Stimulated activated CD8-positive, alpha-beta memory T cell treated with anti-CD3 and anti-CD28 coated beads, Interleukin-2, amount 100 ng/mL, for 48 hours (primary cell): ENCODE measurements around the gene TOE1.
A peak's percentile ranks its signal among the peaks of the same experiment; 100 is the strongest.

Experiments
- DNase-seq, 2 donors: peaks; one replicate each; pipeline ENCODE4 v3.0.0-alpha.2; 2020; ENCODE audit warnings: low read depth in 2 of 2

Gene TOE1

DNA sequence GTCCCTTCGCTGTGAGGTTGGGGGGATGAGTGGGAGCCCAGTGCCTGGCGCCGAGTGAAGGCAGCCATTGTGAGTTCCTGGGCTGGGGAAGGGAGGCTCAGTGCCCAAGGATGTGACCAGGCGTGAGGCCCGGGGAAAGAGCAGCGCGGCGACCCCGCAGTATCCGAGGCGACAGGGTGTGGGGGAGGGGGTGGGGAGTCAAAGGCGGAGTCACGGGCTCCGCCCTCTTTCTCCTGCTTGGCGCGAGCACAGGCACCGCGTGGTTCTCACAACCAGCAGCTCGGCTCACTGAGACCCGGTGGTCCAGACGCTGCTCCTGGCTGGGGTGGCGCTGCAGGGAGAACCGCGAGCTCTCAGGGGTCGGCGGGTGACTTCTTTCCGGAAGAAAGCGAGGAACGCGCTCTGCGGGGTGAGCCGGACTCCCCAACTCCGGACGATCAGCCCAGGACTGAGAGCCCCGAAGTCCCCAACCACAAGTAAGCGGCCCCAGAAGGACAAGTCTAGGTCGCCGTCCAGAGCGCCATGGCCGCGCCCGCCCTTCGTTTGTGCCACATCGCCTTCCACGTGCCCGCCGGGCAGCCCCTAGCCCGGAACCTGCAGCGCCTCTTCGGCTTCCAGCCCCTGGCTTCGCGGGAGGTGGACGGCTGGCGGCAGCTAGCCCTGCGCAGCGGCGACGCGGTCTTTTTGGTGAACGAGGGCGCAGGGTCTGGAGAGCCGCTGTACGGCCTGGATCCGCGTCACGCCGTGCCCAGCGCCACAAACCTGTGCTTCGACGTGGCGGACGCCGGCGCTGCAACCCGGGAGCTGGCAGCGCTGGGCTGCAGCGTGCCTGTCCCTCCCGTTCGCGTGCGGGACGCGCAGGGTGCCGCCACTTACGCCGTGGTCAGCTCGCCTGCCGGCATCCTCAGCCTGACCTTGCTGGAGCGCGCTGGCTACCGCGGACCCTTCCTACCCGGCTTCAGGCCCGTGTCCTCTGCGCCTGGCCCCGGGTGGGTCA is 13.0 kb upstream of the TOE1 start, which contains the start of gene HPDL:
TSS of gene HPDL (plus strand) at position 269 of the 997 bp plus-strand sequence. CDS start at position 523, 254 bp downstream.
- peak; percentile 78 for DNase-seq

DNA sequence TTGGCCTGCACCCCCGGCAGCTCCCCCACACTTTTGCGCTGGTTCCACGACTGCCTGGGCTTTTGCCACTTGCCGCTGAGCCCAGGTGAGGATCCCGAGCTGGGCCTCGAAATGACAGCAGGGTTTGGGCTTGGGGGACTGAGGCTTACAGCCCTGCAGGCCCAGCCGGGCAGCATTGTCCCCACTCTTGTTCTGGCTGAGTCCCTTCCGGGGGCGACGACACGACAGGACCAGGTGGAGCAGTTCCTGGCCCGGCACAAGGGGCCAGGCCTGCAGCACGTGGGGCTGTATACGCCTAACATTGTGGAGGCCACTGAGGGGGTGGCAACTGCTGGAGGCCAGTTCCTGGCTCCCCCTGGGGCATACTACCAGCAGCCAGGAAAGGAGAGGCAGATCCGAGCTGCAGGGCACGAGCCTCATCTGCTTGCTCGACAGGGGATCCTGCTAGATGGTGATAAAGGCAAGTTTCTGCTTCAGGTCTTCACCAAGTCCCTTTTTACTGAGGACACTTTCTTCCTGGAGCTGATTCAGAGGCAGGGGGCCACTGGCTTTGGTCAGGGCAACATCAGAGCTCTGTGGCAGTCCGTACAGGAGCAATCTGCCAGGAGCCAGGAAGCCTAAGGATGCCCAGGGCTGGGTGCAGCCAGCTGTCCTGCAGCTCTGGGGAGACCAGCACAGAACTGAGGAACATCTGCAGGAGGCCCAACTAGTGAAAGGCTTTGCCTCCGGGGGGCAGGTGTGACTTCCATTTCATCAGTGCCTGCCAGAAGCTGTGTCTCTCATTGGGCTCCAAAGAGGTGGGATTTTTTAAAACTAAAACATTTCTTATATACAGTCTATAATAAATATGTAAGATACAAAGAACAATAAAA is 12.1 kb upstream of the TOE1 start:
- DNase-seq: no peak

DNA sequence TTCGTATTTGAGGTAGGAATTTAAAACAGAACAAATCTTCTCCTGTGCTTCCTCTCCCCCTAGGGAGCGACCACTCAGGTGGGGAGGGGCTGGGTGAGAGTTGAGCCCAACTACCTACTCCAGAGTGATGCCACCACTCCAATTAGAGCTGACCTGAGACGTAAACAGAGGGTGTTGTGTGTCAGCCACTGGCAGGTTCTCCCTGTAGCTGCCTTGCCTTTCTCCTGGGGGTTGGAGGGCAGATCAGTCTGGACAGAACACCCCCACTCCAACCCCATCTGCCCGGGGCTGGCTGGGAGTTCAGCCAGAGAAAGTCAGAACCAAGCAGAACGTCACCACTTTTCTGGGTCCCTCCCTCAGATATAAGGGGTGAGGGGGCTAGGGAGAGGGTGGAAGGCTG is 11.3 kb upstream of the TOE1 start:
- DNase-seq: no peak

DNA sequence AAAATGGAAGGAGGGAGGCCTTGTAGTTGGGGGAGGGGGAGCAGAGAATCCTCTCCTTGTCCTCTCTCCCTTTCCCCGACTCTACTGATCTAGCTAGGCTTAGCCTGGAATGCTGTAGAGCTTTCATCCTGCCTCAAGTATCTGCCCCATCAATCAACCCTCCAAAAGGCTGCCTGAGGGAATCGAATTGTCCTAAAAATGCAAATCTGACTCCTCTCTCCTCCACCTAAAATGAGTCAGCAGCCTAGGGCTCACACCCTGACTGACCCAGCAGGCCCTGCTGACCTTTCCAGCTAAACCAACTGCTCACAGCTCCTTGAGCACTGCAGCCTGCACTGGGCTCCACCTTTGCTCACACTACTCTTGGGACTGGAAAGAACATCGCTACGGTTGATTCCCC is 10.5 kb upstream of the TOE1 start:
- no peak for DNase-seq

DNA sequence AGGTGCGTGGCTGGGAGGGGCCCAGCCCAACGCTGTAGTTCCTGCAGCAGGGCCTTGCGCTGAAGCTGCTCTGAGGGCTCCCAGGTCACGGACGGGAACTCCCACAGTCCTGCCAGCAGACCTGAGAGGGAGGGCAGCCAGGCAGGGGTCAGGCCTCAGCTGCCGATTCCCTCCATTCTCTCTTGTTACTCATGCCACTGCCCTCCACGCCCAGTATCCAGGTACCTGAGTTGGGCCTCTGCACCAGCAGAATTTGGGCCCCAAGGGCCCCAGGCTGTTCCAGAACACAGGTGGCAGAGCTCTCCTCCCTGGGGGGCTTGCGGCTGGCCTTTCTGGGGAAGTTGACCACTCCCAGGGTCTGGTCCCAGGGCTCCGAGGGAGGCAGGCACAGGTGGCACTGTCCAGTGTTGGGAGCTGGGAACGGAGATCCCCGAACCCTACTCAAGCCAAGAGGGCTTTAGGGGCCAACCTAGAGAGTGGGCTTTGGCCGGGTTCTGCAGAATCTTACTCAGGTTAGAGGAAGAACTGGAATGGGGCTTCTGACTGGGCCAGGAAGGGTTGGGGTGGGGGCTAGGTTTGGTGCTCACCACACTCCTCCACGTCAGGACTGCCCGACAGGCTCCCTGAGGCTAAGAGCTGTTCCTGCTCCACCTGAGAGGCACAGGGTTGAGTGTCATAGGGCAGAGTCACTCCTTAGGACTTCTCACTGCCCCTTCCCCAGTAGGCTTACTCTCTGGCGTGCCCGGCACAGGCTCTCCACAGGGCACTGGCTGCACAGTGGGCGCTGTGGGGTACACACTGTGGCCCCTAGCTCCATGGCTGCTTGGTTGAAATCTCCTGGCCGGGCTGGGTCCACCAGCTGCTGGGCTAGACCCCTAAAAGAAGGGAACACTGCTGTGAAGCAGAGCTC is 8.3 kb upstream of the TOE1 start:
- no peak for DNase-seq

DNA sequence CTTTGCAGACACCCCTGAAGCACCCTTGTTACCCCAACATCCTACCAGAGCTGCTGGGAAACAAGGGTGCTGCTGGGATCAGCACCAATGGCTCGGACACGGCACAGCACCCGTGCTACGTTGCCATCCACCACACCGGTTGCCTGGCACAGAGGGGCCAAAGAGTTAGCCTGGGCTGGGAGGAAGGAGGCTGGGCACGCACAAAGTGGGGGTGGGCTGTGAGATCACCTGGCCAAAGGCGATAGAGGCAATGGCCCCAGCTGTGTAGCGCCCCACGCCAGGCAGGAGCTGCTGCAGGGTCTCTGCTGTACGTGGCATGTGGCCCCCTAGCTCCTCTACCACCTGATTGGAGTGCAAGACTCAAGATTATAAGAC is 7.6 kb upstream of the TOE1 start:
- DNase-seq: no peak

DNA sequence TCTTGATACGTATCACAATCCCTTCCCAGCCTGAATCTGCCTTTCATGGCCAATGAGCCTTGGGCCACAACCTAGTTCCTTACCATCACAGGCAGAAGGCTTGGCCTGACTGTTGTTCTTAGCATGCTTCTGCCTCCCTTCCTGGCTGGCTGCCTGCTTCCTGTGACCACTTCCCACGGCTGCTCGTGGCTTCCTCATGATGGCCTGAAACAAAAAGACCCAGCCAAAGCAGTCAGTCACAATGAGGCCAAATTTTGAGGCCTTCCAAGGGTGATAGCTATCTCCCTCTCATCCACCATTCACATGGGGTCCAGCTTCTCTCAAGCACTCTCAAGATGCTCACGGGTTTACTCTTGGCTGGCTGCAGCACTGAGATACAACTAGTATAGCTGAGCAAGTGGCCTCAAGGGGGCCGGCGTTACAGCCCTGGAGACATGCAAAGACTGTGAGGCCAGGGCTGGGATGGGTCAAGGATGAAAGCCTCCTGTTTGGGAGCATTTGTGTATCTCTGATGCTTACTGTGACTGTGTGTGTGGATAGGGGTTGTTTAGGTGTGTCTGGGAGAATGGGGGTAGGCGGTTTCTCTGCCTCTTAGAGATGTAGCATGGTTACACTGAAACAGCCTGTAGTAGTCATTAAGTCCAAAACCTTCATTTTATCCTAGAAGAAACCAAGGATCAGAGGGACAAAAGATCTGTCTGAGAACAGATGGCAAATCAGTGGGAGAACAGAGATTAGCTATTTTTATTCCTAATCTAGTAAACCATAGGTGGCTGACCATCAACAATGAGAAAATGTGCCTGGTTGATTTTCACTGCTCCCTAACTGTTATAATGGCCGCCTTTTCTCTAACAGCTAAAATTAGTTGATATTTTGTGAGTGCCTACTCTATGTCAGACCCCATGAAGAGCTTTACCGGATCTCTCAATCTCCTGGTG is 5.4 kb upstream of the TOE1 start:
- DNase-seq: no peak

DNA sequence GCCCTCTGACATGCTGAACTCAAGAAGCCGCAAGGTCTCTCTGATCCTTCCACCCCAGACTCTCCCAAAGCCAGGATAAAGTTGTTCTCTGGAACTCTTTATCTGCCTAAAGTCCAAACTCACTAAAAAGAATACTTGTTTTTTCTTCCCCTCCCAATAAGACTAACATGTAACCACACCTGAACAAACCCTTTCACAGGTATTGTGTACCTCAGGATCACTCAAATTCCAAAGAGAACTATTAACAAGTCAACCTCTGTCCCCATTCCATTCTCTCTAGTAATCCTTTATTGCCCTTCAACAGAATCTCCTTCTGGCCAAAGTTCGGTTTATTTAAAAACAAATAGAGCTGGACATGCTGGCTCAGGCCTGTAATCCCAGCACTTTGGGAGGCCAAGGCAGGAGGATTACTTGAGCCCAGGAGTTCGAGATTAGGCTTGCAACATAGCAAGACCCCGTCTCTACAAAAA is 4.1 kb upstream of the TOE1 start:
- DNase-seq: no peak

DNA sequence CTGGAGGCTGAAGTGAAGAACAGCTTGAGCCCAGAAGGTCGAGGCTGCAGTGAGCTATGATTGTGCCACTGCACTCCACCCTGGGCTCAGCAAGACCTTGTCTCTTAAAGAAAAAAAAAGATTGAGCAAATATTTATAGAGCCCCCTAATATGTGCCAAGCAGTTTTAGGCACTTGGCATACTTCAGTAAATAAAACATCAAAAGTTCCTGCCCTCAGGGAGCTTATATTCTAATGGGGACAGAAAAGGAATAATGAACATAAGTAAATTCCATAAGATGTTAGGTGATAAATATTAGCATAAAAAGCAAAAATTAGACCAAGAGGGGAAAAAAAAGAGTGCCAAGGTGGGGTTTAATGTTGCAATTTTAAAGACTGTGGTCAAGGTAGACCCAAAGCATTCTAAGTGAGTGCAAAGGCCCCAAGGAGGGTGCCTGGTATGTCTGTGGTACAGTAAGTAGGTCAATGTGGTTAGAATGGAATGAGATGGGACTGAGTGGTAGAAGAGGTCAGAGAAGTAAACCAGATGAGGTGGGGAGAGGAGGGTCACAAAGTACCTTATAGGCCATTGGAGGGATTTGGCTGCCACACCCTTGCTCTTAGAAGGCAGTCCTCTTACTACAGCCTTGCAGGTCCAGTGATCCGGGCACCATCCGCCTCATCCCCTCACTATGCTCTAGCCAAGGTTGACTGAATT is 2.2 kb upstream of the TOE1 start:
- DNase-seq: no peak

DNA sequence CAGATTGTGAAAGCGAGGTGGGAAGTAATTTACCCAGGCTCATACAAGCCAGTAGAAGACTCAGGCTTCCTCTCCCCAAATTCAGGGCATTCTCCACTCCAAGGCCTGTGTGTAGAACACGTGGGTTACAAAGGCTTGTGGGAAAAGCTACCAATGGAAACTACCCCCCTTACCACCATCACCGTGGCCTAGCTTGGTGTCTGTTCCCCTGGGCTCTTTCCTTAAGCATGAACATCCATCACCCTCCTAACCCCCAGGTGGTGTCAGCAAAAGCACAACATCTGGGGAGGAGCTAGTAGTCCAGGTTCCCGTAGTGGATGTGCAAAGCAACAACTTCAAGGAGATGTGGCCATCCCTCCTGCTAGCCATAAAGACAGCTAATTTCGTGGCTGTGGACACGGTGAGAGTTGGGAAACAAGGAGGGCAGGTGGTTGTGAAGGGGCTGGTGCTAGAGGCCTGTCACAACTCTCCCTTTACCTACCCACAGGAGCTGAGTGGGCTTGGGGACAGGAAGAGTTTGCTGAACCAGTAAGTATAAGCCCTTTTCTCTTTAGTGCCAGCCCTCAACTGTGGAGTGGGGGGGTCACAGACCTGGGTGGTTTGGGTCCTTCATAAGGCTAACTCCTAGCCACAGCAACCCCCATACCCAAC is 971 bp downstream of the TOE1 start:
- DNase-seq: no peak

DNA sequence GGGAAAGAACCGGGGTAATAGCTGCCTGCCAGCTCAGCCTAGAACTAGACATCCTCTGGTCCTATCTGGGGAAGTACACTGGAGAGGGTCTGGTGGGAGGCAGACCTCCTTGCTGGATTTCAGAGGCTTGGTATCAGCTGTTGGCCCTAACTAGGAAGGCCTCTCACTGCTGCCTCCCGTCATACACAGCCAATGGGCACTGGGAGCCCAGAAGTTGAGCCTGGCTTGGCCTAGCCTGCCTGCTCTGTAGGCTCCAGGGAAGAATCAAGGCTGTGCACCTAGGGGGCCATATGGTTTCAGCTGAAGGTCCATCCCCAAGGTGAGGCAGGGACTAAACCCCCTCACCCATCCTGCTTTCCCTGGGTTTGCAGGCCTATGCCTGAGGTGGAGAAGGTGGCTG is 4.5 kb downstream of the TOE1 start:
- no peak for DNase-seq

DNA sequence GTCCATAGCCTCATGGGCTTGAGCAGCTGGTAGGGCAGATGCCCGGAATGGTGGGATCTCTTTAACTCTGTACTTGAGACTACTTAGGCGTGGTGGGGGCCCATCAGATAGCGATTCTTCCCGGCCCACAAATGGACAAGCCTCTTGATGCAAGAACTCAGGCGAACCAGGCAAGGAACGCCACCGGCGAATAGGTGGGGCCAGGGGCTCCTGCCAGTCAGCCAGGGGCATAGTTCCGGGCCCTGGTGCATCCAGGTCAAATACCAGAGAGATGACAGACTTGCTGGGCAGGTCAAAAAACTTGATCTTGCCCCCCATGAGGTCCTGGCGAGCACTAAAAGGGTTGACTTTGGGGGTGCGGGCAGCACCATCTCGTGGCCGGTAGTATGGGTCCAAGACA is 5.0 kb downstream of the TOE1 start:
- DNase-seq: no peak

DNA sequence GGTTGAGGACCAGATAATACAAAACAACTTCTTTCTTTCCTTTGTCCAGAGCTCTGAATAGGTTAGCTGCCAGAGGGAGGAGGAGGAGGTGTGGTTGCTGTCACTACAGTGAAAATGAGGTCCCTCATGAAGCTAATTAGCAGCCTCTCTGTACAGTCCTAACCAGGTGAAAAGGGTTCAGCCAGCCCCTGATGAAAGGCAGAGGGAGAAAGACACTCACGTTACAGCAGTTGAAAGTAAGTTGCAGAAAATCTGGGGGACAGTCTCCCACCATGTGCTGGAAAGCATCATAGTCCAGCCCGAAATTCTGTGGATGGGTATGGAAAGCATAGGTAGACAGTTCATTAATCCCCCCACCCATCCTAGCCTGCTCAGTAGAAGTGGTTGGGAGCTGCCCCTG is 6.5 kb downstream of the TOE1 start:
- DNase-seq: no peak

DNA sequence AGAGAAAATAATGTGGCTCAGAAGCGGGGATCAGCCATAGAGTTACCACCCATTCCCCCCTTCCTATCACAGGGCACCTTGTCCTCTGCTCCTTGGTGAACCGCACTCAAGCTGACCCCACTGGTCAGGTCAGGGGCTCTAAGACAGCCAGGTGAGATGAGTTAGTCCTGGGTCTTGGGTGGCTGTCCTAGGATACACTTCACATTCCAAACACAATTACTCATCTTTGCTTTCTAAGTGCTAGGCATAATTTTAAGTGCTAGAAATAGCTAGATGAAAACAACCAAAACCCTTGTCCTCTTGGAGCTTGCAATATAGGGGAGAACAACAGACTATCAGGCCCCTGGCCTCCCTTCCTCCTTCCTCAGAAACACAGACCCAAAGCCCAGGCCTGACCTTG is 8.1 kb downstream of the TOE1 start:
- no peak for DNase-seq

DNA sequence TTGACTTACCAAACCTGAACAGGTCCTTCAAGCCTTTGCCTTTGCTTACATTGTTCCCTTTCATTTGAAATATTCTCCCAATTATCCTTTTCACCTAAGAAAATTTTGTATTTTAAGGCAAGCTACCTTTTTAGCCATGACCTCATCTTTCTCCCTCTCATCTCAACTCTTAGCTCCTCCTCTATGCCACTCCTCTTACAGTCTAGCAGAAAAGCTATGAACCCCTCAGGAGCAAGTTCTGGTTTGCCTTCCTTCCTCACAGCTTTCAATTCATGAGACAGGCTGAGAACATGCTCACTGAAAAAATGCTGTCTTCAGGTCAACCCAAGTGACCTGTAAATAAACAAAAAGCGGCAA is 8.6 kb downstream of the TOE1 start:
- no peak for DNase-seq

DNA sequence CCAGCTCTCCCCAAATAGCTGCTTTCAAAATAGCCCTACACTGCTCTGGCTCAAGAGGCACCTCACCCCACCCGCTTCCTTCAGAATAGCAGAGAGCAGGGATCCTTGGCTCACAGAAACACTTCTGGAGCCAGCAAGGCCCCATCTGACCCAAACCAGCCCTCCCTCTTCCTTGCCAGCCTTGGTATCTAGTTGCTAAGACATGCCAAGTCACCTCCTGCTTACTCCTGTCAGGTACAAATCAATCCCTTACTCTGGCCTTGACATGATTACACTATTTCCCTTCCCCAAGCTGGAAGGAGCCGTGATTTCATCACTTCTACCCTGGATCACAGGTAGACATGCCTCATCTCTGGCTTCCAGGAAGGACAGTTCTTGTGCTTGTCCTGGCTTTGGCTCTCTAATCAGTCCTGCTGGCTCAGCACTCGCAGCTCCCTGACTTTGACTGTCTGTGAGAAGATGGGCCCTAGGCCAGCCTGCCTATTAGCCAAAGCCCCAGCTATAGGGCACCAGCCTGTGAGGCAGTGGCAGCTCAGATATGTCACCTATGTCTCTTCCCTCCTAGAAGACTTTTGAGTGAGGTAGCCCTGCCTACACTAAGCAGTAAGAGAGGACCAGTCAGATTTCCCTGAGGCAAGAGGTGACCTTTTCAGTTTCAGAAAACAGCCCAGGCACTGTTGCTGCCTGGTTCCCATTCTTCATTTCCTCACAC is 9.2 kb downstream of the TOE1 start:
- DNase-seq: no peak

DNA sequence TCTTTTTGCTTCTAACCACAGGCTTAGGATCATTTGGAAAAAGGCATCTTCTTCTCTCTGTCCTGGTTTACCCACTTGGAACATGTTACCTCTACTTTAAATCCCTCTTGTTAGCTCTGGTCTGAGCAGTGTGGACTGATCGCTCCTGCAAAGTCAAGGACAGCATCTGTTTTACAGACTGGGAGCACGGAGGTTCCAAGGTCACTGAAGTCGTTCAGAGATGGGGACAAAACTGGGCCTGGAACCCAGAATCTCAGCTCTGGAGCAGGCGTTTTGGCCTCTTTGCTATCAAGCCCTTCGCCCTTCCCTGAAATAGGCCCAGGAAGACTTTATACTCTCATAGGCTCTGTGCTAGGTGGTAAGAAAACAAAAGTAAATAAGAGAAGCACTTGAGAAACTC is 11.5 kb downstream of the TOE1 start:
- DNase-seq: no peak

DNA sequence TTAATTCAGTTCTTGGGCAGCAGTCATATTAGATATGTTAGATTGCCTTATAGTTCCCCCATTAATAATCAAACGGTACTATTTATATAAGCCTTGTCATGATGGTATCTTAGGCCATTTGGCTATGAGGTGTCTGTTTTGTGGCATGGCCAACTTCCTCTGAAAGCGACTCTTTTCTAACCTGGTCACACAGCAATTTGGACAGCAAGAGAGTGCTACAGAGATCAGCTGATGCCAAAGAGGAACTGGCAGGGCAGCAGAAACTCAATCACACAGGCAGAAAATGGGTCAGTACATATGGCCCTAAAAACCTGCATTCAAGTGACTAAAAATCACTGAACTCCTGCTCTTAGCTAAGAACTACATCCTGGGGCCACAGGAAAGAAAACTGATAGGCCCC is 13.7 kb downstream of the TOE1 start:
- no peak for DNase-seq

DNA sequence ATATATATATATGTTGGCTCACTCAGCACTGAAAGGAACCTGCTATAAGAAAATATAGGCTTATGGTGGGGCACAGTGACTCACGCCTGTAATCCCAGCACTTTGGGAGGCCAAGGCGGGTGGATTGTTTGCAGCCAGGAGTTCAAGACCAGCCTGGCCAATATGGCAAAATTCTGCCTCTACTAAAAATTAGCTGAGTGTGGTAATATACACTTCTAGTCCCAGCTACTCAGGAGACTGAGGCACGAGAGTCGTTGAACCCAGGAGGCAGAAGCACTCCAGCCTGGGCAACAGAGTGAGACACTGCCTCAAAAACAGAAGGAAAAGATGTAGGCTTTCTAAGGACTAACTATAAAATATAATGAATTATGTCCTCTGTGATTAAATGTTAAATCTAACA is 14.9 kb downstream of the TOE1 start:
- DNase-seq: no peak
